T47D (cell line): Measurements from ENCODE around the gene COQ10B.

Experiments used
- DNase-seq, 2 experiments: peaks; one replicate each; pipeline versions ENCODE4 v3.0.0 to v3.0.0-alpha.2; 2011 to 2012; ENCODE audit warnings: low read depth in 1 of 2, low spot score in 1 of 2
- JUND ChIP-seq: IDR thresholded peaks from 2 replicates; pipeline ENCODE4 v1.6.1; 2012; ENCODE audit warnings: low read depth
- in situ Hi-C: cut with HindIII; loops from 2 replicates; pipeline ENCODE4 v1.10.0; 2016; ENCODE audit warnings: low sequenced_read_pairs, low pct_unique_long_range_greater_than_20kb

COQ10B gene

GRCh38 chr2:197516393-197516761, 63.0 kb downstream of the COQ10B start:
- peak in 1 of 2 experiments; percentile 62 for DNase-seq
- TF ChIP-seq JUND: no peak
- in situ Hi-C loops: no loop called here

GRCh38 chr2:197517150-197517549, 63.8 kb downstream of the COQ10B start:
- in situ Hi-C loops: no loop called here
- DNase-seq: no peak
- TF ChIP-seq JUND: no peak
